Esophagus squamous epithelium (tissue), 4 donors: ENCODE data around the gene CENPS.

ENCODE experiments used
- CTCF ChIP-seq, 6 experiments: fragments of 450-650 bp in 4 of 6; fragments of 200-600 bp in 2 of 6; sonication (generic) in 2 of 6; IDR thresholded peaks; one replicate each; pipeline ENCODE4 v1.5.1; 2016 to 2019; ENCODE audit warnings: antibody characterized with exemption in 6 of 6, mild to moderate bottlenecking in 4 of 6, moderate library complexity in 4 of 6
- POLR2A ChIP-seq, 4 donors: fragments of 450-650 bp; IDR thresholded peaks; one replicate each; pipeline ENCODE4 v1.6.1; 2017; ENCODE audit warnings: antibody characterized with exemption in 4 of 4, mild to moderate bottlenecking in 4 of 4, moderate library complexity in 3 of 4

- TF ChIP-seq CTCF (IDR thresholded peaks at IDR 0.05) (no peak), POLR2A (IDR thresholded peaks at IDR 0.05) (no peak)
These were observed 10.9 kb upstream of the CENPS start for GRCh38 chr1:10419351-10419750.
